ENCODE results near the gene TP73.

The TP73 gene

GRCh38 chr1:3674100-3675094 is 22.1 kb downstream of the TP73 start:
- peak; percentile 27 for DNase-seq

- DNase-seq, result peak; percentile 30
Observed at GRCh38 chr1:3675436-3675835, 23.1 kb downstream of the TP73 start.

GRCh38 chr1:3676581-3677470 is 24.5 kb downstream of the TP73 start:
- DNase-seq, result no peak

- no peak for DNase-seq
Observed at GRCh38 chr1:3677484-3677883, 25.2 kb downstream of the TP73 start.

GRCh38 chr1:3678361-3679097 is 26.2 kb downstream of the TP73 start:
- DNase-seq, result no peak

- DNase-seq, result no peak
Observed at GRCh38 chr1:3679098-3679555, 26.8 kb downstream of the TP73 start.

- peak; percentile 2 for DNase-seq
Observed at GRCh38 chr1:3679799-3680453, 27.6 kb downstream of the TP73 start.

DNA sequence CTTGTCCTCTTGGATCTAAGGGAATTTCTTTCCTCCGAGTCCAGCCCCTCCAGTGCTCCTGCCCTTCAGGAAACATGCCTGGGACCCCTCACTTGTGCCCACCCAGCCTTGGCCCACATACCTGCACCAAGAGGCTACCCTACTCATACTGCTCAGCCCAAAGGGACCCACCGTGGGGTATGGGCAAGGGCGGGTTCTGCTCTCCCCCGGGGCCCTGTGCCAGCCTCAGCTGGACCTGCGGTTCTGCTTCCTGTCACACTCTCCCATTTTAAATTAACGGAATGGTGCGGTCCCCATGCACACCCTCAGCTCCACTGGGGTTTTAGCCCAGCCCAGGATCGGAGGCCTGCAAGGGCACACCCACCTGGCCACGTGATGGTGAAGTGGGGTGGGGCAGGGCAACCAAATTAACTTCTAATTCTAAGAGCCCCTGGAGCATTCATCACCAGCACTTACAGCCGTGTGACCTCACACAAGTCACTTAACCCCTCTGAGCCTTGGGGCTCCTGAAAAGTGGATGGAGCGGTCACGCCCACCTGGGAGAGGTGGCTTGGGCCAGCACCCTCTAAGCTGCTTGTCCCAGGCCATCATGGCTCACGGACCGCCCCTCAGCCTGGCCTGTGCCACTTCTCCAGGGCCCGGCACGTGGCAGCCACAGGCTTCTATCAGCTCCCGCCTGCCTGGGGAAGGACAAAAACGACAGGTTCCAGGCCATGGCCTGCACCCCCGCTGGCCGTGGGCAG is 28.3 kb downstream of the TP73 start:
- no peak for DNase-seq

- DNase-seq, result no peak
Observed at GRCh38 chr1:3681231-3681897, 29.0 kb downstream of the TP73 start.

DNA sequence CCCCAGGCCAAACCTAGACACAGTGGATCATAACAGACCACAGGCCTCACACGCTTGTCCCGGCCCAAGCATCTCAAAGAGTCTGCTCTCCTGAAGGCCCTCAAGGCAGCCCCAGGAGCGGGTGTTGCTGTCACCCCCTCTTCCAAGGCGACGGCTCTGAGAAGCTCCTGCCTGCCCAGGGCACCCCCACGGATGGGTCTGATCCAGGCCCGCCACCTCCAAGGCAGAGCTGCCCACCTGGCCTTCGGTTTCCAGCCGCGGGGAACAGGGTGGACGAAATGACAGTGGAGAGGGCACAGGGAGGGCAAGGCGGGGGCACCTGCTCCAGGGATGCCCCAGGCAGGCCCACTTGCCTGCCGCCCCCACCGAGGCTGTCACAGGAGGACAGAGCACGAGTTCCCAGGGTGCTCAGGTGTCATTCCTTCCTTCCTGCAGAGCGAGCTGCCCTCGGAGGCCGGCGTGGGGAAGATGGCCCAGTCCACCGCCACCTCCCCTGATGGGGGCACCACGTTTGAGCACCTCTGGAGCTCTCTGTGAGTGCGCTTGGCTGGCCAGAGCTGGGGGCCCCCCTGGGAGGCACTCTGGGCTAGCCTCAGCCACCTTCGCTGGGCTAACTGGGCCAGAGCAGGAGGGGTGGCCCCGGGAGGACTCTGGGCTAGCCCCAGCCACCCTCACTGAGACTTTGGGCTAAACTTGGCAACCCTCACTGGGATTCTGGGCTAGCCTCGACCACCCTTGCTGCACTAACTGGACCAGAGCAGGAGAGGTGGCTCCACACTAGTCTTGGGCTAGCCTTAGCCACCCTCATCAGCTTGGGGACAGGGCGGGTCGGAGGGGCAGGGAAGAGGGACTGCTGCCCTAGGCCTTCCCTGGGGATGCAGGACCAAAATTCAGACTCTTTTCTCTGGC is 29.8 kb downstream of the TP73 start:
- DNase-seq, result no peak

- DNase-seq, result no peak
Observed at GRCh38 chr1:3683197-3683596, 30.9 kb downstream of the TP73 start.

- DNase-seq, result no peak
Observed at GRCh38 chr1:3683992-3684391, 31.7 kb downstream of the TP73 start.

DNA sequence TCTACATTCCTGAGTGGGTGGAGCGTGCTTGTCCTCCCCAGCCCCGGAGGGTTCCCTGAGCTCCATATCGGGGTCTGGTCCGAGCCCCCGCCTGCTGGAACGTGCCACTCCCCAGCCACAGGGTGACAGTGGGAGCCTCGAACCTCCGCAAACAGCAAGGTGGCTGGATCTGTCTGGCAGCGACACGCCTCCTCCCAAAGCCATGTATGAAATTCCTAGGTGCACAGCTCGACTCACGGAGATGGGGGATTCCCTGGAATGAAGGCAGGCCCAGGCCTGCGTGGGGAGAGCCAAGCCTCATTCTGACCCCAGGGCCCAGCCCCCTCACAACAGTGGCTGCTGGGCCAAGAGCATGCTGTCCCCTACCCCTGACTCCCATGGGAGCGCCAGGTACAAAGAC is 32.9 kb downstream of the TP73 start:
- DNase-seq, result no peak

DNA sequence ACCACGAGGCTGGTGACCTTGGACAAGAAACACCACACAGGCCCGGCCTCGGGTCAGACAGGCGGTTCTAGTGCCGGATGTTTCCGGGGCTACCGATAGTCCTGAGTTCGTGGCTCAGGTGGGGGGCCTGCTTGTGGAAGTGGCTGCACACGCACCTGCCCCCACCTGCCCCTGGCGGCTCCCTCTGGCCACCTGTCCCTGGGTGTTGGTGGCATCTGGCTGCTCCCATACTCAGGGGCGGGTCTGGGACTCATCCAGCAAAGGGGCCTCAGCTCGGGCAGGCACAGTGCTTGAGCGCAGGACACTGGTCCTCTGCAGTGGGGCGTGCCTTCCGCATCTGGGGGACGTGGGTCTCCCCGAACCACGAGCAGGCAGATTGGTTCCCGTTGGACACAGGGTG is 33.6 kb downstream of the TP73 start:
- DNase-seq, result no peak

DNA sequence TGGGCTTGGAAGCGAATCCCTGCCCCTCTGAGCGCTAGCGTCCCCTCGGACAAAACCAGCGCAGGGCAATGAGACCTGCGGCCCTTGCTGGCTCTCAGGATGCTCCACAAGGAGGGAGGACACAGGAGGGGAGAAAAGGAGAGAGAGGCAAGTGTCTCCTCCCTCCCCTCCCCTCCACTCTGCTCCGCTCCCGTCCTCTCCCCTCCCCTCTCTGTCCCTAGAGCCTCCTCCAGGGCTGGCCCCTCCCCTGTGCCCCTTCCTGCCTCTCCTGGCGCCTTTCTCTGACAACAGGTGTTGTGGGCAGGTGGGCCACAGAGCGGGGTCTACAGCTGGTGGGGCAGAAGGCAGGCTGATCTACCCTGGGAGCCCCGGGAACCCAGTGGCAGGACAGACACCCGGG is 35.2 kb downstream of the TP73 start:
- no peak for DNase-seq

GRCh38 chr1:3688356-3689137 is 36.2 kb downstream of the TP73 start:
- no peak for DNase-seq

GRCh38 chr1:3689138-3689750 is 36.9 kb downstream of the TP73 start:
- no peak for DNase-seq

DNA sequence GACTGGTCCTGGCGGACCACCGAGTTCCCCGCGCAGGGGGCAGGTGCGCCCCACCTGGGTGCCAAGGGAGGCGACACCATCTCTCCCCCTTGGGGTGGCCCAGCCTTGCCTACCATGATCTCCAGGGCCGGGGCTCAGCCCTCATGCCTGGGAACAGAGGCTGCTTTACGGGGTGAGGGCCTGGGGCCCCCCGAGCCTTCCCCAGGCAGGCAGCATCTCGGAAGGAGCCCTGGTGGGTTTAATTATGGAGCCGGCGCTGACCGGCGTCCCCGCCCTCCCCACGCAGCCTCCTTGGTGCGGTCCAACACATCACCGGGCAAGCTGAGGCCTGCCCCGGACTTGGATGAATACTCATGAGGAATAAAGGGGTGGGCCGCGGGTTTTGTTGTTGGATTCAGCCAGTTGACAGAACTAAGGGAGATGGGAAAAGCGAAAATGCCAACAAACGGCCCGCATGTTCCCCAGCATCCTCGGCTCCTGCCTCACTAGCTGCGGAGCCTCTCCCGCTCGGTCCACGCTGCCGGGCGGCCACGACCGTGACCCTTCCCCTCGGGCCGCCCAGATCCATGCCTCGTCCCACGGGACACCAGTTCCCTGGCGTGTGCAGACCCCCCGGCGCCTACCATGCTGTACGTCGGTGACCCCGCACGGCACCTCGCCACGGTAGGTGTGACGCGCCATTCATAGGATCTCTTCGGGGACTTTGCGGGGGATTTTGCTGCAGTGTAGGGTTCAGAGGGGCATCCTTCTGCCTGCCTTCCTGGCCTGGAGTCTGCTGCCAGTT is 38.2 kb downstream of the TP73 start:
- DNase-seq, result no peak

Data from left hindlimb (tissue), 1 donor.